GM18909 (cell line): Measurements from ENCODE around the gene RGL1.
"Not testable (repeated sequence)": the region's sequence is repeated elsewhere in the genome, so short reads cannot be mapped to it uniquely, and the experiment has no call there.

ENCODE experiments used
- ATAC-seq: cut with Tn5 transposase; IDR thresholded peaks from one replicate; pipeline ENCODE4 v1.9.1; 2021; ENCODE audit warnings: mild to moderate bottlenecking; ENCODE audit not compliant: unreplicated experiment, poor library complexity

RGL1 gene

DNA sequence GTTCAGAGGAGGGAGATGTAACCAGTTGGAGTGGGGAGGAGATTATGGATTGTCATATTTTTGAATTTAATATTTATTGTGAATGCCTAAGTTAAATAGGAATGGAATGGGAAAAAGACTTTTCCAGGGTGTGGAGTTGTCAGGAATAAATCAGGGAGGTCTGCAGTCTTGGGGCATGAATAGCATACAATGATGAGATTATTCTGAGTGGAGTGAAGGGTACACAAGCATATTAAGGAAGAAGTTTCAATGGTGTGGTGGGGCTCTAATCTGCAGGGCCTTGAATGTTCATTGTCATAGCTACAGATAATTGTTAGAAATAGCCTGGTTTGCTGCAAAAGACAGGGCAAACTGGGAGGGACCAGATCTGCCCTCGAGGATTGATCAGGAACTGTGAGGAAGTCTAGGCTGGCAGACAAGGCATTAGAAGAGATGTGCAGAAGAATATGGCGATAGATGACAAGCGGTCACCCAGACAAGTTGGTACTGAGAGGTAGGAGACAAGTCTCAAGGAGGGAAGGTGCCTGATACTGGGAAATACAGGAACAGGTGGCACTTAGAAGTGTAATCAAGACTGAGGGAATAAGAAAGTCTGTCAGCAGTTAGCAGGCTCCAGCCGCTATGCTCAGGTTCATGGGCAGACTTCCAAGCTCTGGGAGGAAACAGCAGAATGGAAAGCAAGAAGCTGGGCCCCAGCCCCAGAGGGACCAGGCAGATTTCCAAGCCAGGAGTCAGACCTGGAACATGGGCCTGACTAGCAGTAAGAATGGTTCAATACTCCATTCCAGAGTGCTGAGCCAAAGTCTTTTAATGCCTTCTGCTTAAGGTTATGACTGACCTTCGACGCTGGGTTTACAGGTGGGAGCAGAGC is 20.9 kb upstream of the RGL1 start:
- no peak for ATAC-seq

GRCh38 chr1:183785921-183786320 is 19.0 kb upstream of the RGL1 start:
- ATAC-seq = not testable (repeated sequence)

DNA sequence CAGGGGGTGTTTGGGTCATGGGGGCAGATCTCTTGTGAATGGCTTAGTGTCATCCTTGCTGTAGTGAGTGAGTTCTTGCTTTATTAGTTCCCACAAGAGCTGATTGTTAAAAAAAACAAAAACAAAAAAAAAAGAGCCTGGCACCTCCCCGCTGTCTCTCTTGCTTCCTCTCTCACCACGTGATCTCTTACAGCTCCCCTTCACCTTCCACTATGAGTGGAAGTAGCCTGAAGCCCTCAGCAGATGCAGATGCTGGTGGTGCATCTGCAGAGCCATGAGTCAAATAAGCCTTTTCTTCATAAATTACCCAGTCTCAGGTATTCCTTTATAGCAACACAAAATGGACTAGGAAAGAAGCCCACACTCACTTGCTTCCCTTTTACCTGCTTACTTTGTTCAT is 17.2 kb upstream of the RGL1 start:
- no peak for ATAC-seq

- ATAC-seq = no peak
Measured at GRCh38 chr1:183791319-183791718, 13.6 kb upstream of the RGL1 start.

DNA sequence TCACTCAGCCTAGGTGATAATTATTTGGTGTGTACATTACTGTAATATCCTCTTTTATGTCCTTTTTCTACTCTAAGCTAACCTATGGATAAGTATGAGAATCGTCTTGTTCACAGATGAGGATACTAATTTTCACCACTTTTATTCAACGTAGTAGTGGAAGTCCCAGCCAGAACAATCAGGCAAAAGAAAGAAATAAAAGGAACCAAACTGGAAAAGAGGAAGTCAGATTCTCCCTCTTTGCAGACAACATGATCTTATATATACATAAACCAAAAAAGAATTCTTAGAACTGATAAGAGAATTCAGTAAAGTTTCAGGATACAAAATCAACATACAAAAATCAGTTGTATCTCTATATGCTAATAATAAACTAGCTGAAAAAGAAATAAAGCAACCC is 12.6 kb upstream of the RGL1 start:
- no peak for ATAC-seq

DNA sequence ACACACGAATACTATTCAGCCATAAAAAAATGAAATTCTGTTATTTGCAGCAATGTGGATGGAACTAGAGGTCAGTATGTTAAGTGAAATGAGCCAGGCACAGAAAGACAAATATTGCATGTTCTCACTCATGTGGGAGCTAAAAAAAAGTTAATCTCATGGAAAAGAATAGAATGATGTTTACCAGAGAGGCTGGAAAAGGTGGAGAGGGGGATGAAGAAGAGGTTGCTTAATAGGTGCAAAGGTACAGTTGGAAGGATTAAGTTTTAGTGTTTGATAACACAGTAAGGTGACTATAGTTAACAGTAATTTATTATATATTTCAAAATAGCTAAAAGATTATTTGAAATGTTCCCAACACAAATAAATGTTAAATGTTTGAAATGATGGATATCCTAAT is 10.8 kb upstream of the RGL1 start:
- ATAC-seq = no peak

DNA sequence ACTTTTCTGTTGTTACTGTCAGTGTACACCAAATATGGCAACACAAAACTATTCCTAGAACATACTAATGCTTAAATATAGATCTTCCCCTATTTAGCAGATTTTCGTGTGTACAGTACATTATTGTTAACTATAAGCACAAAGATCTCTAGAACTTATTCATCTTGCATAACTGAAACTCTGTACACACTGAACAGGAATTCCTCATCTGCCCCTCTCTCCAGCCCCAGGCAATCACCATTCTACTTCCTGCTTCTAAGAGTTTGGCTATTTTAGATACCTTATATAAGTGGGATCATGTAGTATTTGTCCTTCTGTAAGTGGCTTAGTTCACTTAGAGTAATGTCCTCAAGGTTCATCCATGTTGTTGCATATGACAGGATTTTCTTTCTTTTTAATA is 4.5 kb upstream of the RGL1 start:
- no peak for ATAC-seq

DNA sequence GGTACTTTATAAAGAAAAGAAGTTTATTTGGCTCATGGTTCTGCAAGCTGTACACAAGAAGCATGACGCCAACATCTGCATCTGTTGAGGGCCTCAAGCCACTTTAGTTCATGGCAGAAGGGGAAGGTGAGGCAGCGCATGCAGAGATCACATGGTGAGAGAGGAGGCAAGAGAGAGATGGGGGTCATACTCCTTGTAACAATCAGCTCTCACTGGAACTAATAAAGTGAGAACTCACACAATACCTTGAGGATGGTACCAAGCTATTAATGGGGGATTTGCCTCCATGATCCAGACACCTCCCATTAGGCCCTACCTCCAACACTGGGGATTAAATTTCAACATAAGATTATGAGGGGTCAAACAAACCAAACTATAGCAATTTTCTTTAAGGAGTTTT is 3.3 kb upstream of the RGL1 start:
- no peak for ATAC-seq

DNA sequence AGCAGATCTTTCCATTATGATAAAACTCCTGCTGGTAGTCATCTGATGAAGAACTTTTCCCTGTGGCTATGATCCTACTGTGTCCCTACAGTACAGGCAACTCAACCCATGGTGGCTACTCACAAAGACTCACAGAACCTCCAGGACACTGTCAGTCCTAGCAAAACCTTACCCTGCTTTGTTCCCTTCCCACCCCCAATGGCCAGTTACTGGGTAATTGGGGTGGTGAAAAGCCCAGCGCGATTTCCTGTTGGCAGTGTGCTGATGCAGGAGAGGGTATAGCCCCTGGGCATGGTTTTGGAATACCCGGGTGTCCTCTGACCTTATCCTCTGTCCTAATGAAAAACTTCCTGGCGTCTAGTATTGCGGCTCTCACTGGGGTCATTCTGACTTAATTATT is 533 bp upstream of the RGL1 start:
- no peak for ATAC-seq

DNA sequence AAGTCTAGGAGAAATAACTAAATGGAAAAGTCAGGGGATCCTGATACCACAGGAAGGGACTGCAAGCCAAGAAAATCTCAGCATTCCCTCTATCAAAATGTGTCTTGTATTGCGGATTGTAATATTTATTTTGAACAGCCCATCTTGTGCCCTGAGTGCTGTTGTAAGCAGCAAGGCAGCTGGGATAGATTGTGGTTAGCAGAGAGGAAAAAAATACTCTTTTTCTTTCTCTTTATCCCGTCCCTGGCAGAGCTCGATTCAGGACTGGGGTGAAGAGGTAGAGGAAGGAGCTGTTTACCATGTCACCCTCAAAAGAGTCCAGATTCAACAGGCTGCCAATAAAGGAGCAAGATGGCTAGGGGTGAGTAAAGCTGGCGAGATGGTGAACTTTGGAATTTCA is 1.2 kb downstream of the RGL1 start:
- ATAC-seq = no peak

DNA sequence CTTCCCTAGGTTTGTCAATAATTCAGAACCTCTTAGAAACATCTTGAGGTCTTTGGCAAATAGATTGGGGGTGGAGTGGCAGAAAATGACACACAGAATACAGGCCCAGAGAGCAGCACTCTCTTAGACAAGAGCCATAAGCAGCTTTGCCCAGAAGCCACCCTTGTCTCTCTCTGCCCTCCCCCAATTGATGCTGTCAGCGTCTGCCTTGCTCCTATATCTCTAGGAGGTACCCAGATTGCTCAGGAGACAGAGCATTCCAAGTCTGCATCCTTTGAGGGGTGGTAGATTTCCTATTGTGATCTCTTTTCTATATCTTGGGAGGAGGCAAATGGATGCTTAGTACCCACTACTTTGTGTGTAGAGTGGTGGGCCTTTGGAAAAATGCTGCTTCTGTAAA is 1.8 kb downstream of the RGL1 start:
- no peak for ATAC-seq

- ATAC-seq = peak; percentile 56
Measured at GRCh38 chr1:183807549-183808168, 2.7 kb downstream of the RGL1 start.

DNA sequence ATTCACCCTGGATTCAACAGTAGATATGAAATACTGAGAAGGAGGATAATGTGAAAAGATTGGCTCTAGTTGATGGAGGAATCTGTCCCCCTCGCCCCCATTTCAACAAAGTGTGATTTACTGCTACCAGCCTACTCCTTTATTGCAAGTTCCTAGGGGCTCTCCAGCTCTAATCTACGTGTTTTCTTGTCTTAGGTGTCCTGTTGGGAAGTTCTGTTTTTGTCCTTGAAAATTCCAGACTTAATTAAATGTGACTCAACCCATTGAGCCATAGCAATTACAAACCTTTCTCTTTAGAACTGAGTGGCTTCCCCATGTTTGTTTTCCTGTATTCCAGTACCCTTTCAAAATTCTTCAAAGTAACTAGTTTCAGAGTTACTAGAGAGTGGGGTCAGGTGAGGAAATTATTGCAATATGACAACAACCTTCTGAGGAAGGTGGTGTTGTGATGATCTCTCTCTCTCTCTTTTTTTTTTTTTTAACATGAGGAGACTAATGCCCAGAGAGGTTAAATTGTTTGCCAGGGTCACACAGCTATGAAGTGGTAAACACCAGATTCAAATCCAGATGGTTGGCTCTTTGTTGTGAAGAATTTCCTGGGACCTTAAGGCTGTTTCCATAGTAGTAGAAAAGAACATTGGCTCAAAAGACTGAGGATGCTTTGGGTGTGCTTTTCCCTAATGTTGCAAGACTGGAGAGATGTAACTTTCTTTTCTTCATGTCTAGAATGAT is 3.5 kb downstream of the RGL1 start:
- ATAC-seq = no peak

- ATAC-seq = no peak
Measured at GRCh38 chr1:183810121-183810520, 5.2 kb downstream of the RGL1 start.

GRCh38 chr1:183810756-183811544 is 6.0 kb downstream of the RGL1 start:
- no peak for ATAC-seq

DNA sequence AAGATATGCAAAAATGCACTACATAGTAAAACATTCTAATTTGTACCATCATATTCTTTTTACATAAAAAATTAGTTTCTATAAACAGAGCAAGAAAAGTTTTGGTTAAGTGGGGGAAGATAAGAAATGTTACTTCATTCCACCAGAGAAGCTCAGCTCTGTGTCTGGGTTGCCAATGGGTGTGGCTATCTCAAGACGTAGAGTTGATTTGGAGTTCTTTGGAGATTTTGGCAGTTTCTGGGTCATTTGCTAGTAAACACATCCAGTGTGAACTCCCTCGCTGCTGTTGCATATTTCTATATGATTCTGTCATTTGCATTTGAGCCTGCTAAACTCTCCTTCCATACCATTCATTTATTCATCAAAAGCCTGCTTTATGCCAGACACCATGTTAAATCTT is 7.2 kb downstream of the RGL1 start:
- no peak for ATAC-seq

- no peak for ATAC-seq
Measured at GRCh38 chr1:183812686-183813569, 8.0 kb downstream of the RGL1 start.

DNA sequence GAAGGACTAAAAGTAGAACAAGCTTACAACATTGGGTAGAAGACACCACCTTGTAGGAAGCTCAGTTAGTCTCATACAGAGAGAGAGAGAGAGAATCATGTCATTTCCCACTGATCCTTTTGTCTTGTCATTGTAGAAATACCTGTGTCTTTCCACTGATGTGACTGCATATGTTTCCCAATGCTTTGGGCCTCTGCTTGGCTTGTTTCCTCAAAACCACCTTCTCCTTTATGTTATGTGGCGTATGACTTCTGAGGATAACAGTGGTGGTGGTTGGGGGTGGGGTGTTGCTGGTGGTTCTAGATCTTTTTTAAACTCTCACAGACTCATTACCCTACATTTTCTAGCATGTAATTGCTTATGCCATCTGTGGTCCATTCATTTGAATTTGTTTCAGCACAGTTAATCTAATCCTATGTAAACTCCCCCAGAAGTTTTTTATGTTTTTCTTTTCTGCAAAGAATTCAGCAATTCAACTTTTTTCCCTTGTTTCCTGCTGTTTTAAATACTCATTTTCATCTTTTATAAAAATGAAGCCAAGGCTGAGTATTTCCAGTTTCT is 9.3 kb downstream of the RGL1 start:
- ATAC-seq = no peak

- ATAC-seq = no peak
Measured at GRCh38 chr1:183816110-183816509, 11.2 kb downstream of the RGL1 start.
